HepG2 (cell line): ENCODE measurements around the gene ERC1. TPM values are rescaled to one million over a fixed set of nuclear protein-coding genes. Genes with fewer than 3 reads are reported as not detected.

Source experiments
- GTF3A ChIP-seq: sonication (generic); formaldehyde crosslinking; conservative IDR thresholded peaks from 2 replicates; pipeline ENCODE4 v1.4.0; 2020; ENCODE audit warnings: mild to moderate bottlenecking, missing genetic modification reagents
- HOXA9 ChIP-seq: sonication (generic); formaldehyde crosslinking; IDR thresholded peaks from 2 replicates; pipeline ENCODE4 v1.8.1; 2022; ENCODE audit warnings: missing genetic modification reagents, mild to moderate bottlenecking, moderate library complexity, borderline replicate concordance
- NFIB ChIP-seq: sonication (generic); formaldehyde crosslinking; IDR thresholded peaks from 2 replicates; pipeline ENCODE4 v1.9.0; 2021; ENCODE audit warnings: missing genetic modification reagents, mild to moderate bottlenecking, borderline replicate concordance
- ZNF256 ChIP-seq: sonication (generic); formaldehyde crosslinking; conservative IDR thresholded peaks from 2 replicates; pipeline ENCODE4 v1.4.0; 2020; ENCODE audit warnings: missing genetic modification reagents
- polyA plus RNA-seq, 8 experiments: library from polyadenylated mRNA; depleted of rRNA in 3 of 8; stranded (reverse) in 7 of 8; unstranded in 1 of 8; fragments of >200 nt; fragmentation: Illumina TruSeq in 4 of 8; extraction: Trizol in 4 of 8; gene quantifications; 2 replicates each; pipeline versions ENCODE4 v1.2.1 to v1.2.3, GENCODE V29; 2011 to 2016; ENCODE audit warnings: low read depth in 4 of 8, missing spikeins in 1 of 8, mixed read lengths in 1 of 8; ENCODE audit not compliant: insufficient read depth in 1 of 8
- total RNA-seq, 5 experiments: library from RNA; depleted of rRNA; stranded (reverse); fragments of >200 nt; fragmentation: Illumina TruSeq; extraction: Trizol; gene quantifications; 2 replicates each; pipeline ENCODE4 v1.2.3, GENCODE V29; 2016; ENCODE audit warnings: low read depth in 1 of 5
- TF ChIP-seq, protein P1 (sequence below): sonication (generic); formaldehyde crosslinking; IDR thresholded peaks from 2 replicates; pipeline ENCODE4 v1.5.0; 2020; ENCODE audit warnings: mild to moderate bottlenecking, missing genetic modification reagents, borderline replicate concordance
- TF ChIP-seq, protein P2 (sequence below): sonication (generic); formaldehyde crosslinking; IDR thresholded peaks from 2 replicates; pipeline ENCODE4 v1.5.0; 2020; ENCODE audit warnings: missing genetic modification reagents
- TF ChIP-seq, protein P3 (sequence below): sonication (generic); formaldehyde crosslinking; IDR thresholded peaks from 2 replicates; pipeline ENCODE4 v1.5.0; 2020; ENCODE audit warnings: mild to moderate bottlenecking, missing genetic modification reagents
- TF ChIP-seq, protein P4 (sequence below): IDR thresholded peaks from 2 replicates; pipeline ENCODE4 v1.6.1; 2016; ENCODE audit warnings: missing compliant biosample characterization, missing genetic modification reagents, borderline replicate concordance

Gene ERC1
- total and polyA plus RNA-seq, 2 of the 13 experiments (the other 11 are each of a cell fraction or from before 2014, with no cell fraction given): 6.1 to 12.4 TPM

DNA sequence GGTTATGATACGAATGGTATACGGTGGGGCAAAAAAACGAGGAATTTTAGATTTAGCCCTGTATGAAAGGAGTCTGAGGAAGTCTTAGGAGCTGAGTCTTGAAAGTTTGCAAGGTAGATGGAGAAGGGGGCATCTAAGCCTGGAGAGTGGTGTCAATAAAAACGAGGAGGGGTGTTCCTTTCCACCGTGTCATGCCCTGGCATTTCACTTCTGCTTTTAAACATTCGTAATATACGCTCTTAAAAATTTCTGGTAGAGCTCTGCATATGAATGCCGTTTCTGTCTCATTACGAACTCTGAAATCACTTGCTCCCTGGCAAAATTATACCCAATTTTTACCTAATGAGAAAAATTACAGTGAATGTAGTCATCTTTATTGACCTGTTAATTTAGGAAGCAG, 170.2 kb downstream of the ERC1 start (continued):
- TF ChIP-seq, protein P1, sequence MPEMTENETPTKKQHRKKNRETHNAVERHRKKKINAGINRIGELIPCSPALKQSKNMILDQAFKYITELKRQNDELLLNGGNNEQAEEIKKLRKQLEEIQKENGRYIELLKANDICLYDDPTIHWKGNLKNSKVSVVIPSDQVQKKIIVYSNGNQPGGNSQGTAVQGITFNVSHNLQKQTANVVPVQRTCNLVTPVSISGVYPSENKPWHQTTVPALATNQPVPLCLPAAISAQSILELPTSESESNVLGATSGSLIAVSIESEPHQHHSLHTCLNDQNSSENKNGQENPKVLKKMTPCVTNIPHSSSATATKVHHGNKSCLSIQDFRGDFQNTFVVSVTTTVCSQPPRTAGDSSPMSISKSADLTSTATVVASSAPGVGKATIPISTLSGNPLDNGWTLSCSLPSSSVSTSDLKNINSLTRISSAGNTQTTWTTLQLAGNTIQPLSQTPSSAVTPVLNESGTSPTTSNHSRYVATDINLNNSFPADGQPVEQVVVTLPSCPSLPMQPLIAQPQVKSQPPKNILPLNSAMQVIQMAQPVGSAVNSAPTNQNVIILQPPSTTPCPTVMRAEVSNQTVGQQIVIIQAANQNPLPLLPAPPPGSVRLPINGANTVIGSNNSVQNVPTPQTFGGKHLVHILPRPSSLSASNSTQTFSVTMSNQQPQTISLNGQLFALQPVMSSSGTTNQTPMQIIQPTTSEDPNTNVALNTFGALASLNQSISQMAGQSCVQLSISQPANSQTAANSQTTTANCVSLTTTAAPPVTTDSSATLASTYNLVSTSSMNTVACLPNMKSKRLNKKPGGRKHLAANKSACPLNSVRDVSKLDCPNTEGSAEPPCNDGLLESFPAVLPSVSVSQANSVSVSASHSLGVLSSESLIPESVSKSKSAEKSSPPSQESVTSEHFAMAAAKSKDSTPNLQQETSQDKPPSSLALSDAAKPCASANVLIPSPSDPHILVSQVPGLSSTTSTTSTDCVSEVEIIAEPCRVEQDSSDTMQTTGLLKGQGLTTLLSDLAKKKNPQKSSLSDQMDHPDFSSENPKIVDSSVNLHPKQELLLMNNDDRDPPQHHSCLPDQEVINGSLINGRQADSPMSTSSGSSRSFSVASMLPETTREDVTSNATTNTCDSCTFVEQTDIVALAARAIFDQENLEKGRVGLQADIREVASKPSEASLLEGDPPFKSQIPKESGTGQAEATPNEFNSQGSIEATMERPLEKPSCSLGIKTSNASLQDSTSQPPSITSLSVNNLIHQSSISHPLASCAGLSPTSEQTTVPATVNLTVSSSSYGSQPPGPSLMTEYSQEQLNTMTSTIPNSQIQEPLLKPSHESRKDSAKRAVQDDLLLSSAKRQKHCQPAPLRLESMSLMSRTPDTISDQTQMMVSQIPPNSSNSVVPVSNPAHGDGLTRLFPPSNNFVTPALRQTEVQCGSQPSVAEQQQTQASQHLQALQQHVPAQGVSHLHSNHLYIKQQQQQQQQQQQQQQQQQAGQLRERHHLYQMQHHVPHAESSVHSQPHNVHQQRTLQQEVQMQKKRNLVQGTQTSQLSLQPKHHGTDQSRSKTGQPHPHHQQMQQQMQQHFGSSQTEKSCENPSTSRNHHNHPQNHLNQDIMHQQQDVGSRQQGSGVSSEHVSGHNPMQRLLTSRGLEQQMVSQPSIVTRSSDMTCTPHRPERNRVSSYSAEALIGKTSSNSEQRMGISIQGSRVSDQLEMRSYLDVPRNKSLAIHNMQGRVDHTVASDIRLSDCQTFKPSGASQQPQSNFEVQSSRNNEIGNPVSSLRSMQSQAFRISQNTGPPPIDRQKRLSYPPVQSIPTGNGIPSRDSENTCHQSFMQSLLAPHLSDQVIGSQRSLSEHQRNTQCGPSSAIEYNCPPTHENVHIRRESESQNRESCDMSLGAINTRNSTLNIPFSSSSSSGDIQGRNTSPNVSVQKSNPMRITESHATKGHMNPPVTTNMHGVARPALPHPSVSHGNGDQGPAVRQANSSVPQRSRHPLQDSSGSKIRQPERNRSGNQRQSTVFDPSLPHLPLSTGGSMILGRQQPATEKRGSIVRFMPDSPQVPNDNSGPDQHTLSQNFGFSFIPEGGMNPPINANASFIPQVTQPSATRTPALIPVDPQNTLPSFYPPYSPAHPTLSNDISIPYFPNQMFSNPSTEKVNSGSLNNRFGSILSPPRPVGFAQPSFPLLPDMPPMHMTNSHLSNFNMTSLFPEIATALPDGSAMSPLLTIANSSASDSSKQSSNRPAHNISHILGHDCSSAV (CRISPR knock-in tag): no peak
- TF ChIP-seq ZNF256 (CRISPR knock-in tag) (no peak), HOXA9 (no peak), GTF3A (no peak), NFIB (CRISPR knock-in tag) (no peak)
- TF ChIP-seq, protein P2, sequence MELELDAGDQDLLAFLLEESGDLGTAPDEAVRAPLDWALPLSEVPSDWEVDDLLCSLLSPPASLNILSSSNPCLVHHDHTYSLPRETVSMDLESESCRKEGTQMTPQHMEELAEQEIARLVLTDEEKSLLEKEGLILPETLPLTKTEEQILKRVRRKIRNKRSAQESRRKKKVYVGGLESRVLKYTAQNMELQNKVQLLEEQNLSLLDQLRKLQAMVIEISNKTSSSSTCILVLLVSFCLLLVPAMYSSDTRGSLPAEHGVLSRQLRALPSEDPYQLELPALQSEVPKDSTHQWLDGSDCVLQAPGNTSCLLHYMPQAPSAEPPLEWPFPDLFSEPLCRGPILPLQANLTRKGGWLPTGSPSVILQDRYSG (CRISPR knock-in tag): no peak
- TF ChIP-seq, protein P3, sequence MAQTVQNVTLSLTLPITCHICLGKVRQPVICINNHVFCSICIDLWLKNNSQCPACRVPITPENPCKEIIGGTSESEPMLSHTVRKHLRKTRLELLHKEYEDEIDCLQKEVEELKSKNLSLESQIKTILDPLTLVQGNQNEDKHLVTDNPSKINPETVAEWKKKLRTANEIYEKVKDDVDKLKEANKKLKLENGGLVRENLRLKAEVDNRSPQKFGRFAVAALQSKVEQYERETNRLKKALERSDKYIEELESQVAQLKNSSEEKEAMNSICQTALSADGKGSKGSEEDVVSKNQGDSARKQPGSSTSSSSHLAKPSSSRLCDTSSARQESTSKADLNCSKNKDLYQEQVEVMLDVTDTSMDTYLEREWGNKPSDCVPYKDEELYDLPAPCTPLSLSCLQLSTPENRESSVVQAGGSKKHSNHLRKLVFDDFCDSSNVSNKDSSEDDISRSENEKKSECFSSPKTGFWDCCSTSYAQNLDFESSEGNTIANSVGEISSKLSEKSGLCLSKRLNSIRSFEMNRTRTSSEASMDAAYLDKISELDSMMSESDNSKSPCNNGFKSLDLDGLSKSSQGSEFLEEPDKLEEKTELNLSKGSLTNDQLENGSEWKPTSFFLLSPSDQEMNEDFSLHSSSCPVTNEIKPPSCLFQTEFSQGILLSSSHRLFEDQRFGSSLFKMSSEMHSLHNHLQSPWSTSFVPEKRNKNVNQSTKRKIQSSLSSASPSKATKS: no peak
- TF ChIP-seq, protein P4, sequence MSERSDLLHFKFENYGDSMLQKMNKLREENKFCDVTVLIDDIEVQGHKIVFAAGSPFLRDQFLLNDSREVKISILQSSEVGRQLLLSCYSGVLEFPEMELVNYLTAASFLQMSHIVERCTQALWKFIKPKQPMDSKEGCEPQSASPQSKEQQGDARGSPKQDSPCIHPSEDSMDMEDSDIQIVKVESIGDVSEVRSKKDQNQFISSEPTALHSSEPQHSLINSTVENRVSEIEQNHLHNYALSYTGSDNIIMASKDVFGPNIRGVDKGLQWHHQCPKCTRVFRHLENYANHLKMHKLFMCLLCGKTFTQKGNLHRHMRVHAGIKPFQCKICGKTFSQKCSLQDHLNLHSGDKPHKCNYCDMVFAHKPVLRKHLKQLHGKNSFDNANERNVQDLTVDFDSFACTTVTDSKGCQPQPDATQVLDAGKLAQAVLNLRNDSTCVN (CRISPR knock-in tag): no peak
